DND-41 (cell line): ENCODE measurements around the gene PSD2.

Source experiments
- EZH2 ChIP-seq: IDR thresholded peaks from 3 replicates; pipeline ENCODE4 v1.6.1; 2012; ENCODE audit warnings: borderline replicate concordance, low read depth, mild to moderate bottlenecking, moderate library complexity, low read length, inconsistent platforms; ENCODE audit not compliant: severe bottlenecking
- TF ChIP-seq, protein P1 (sequence below): IDR thresholded peaks from 2 replicates; pipeline ENCODE4 v1.5.1; 2012; ENCODE audit warnings: borderline replicate concordance, low read length, moderate library complexity, mild to moderate bottlenecking; ENCODE audit not compliant: poor library complexity, severe bottlenecking; ENCODE audit errors: extremely low read depth

GRCh38 chr5:139854029-139854605 lies 58.5 kb downstream of the PSD2 start:
- TF ChIP-seq, protein P1, sequence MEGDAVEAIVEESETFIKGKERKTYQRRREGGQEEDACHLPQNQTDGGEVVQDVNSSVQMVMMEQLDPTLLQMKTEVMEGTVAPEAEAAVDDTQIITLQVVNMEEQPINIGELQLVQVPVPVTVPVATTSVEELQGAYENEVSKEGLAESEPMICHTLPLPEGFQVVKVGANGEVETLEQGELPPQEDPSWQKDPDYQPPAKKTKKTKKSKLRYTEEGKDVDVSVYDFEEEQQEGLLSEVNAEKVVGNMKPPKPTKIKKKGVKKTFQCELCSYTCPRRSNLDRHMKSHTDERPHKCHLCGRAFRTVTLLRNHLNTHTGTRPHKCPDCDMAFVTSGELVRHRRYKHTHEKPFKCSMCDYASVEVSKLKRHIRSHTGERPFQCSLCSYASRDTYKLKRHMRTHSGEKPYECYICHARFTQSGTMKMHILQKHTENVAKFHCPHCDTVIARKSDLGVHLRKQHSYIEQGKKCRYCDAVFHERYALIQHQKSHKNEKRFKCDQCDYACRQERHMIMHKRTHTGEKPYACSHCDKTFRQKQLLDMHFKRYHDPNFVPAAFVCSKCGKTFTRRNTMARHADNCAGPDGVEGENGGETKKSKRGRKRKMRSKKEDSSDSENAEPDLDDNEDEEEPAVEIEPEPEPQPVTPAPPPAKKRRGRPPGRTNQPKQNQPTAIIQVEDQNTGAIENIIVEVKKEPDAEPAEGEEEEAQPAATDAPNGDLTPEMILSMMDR = no peak
- no peak for TF ChIP-seq EZH2
